ENCODE data around the gene C15orf39. TPM values are rescaled to one million over a fixed set of nuclear protein-coding genes. Genes with fewer than 3 reads are reported as not detected.

C15orf39 gene
- total RNA-seq, 2 donors from 2014 or later: 22.3 to 27.3 TPM

DNA sequence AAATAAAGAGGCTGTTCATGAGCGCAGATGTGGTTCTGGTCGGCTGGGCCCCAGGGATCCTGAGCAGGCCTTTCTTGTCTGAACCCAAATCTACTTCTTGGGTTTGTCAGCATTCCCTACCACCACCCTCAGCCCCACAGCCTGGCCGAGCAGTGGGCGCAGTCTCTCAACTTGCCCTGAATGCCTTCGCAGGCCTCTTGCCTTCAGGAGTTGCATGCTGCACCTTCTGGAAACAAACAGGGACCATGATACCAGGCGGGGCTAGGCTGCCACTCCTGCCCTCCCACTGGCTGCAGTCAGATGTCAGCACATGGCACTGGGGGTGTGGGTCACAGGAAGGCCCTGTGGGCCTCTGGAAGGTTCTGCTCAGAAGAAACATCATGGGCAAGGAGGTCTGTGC lies 13.2 kb upstream of the C15orf39 start:
- intact Hi-C loops (cut with DNase I): no loop called here
- H3K4me1 ChIP-seq: no peaks in the 10 kb centered on the region
- H3K27ac ChIP-seq: no peak overlapping the region
- no peaks in the 10 kb centered on the region for H3K27me3 ChIP-seq
- no peak overlapping the region for H3K9ac ChIP-seq (ENCODE audit: low read depth in 2 of 2, low read length in 2 of 2)
- no peak for TF ChIP-seq CTCF (IDR thresholded peaks at IDR 0.05)
- no peak for DNase-seq
- H3K4me3 ChIP-seq: no peak overlapping the region
- H3K9me3 ChIP-seq: no peaks in the 10 kb centered on the region
- H3K36me3 ChIP-seq: no peaks in the 10 kb centered on the region

- Histone ChIP-seq H3K9me3 (no peaks in the 10 kb centered on the region), H3K36me3 (no peaks in the 10 kb centered on the region), H3K4me3 (no peak overlapping the region), H3K27me3 (no peaks in the 10 kb centered on the region), H3K9ac (ENCODE audit: low read depth in 2 of 2, low read length in 2 of 2) (no peak overlapping the region), H3K4me1 (no peaks in the 10 kb centered on the region), H3K27ac (no peak overlapping the region)
- no peak for TF ChIP-seq CTCF (IDR thresholded peaks at IDR 0.05)
- no peak for DNase-seq
- intact Hi-C loops (cut with DNase I): no loop called here
Observed at GRCh38 chr15:75191235-75191634, 10.4 kb upstream of the C15orf39 start.

- TF ChIP-seq CTCF (IDR thresholded peaks at IDR 0.05): no peak
Observed at GRCh38 chr15:75192307-75192706, 9.4 kb upstream of the C15orf39 start.

DNA sequence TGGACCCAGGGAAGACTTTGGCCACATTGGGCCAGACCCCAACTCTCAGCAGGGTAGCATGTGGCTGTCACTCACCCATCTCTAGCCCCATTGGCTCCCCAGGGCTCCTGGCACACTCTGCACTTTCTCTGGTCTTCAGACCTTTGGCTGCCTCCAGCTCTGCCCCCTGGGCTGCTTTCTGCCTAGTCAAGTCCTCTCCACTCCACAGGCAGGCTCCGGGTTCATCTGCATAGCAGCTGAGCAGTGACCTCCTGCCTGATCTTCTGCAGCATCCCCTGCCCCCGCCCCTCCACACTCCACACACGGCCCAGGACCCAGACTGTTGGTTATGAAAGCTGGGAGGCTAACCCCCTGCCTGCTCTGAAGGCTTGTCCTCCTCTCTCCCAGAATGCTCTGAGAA lies 8.4 kb upstream of the C15orf39 start:
- H3K36me3 ChIP-seq: no peaks in the 10 kb centered on the region
- no peak for DNase-seq
- no peak overlapping the region for H3K27ac ChIP-seq
- TF ChIP-seq CTCF (IDR thresholded peaks at IDR 0.05): no peak
- H3K9ac ChIP-seq (ENCODE audit: low read depth in 2 of 2, low read length in 2 of 2): no peak overlapping the region
- no peaks in the 10 kb centered on the region for H3K4me1 ChIP-seq
- intact Hi-C loops (cut with DNase I): no loop called here
- no peaks in the 10 kb centered on the region for H3K27me3 ChIP-seq
- no peak overlapping the region for H3K4me3 ChIP-seq
- no peaks in the 10 kb centered on the region for H3K9me3 ChIP-seq

More at GRCh38 chr15:75192307-75192706, 9.4 kb upstream of the C15orf39 start:
- Histone ChIP-seq H3K9ac (ENCODE audit: low read depth in 2 of 2, low read length in 2 of 2) (no peak overlapping the region), H3K36me3 (no peaks in the 10 kb centered on the region), H3K27ac (no peak overlapping the region), H3K4me1 (no peaks in the 10 kb centered on the region), H3K9me3 (no peaks in the 10 kb centered on the region), H3K4me3 (no peak overlapping the region), H3K27me3 (no peaks in the 10 kb centered on the region)
- DNase-seq: no peak
- intact Hi-C loops (cut with DNase I): no loop called here

DNA sequence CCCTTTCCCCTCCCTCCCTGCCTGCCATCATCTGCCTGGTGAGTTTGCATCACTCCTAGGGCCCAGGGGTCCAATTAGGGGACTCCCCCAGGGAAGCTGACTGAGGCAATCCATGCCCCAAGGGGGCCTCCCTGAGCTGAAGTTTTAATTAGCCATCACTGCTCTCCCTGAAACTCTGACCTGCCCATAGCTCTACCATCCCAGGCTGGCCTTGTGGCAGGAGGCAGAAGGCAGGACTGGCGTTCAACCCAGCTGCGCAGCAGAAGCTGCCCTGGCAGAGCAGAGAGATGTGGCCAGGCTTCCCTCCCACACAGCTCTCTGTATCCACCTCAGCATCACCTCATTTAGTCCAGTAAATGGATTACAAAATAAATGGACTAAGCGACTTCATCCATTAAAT lies 7.7 kb upstream of the C15orf39 start:
- Histone ChIP-seq H3K9ac (ENCODE audit: low read depth in 2 of 2, low read length in 2 of 2) (no peak overlapping the region), H3K27me3 (no peaks in the 10 kb centered on the region), H3K4me1 (no peaks in the 10 kb centered on the region), H3K36me3 (no peaks in the 10 kb centered on the region), H3K4me3 (no peak overlapping the region), H3K9me3 (no peaks in the 10 kb centered on the region), H3K27ac (no peak overlapping the region)
- intact Hi-C loops (cut with DNase I): no loop called here
- TF ChIP-seq CTCF (IDR thresholded peaks at IDR 0.05): no peak
- DNase-seq: no peak

DNA sequence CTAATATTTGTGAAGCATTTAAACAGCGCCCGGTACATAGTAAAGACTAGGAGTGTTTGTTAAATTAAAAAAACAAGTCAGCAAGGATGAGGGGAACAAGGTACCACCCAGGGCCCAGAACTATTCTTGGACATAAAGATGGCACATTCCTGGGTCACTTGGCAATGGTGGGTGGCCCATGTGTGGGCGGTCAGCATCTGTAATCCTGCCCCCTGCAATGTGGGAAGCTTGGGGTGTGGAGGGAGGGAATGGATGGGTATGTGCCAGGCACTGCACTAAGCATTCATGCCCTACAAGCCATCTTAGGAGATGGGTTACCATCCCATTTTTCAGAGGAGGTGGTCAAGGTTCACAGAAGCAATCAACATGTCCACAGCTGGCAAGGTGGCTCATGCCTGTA lies 7.3 kb upstream of the C15orf39 start:
- Histone ChIP-seq H3K9ac (ENCODE audit: low read depth in 2 of 2, low read length in 2 of 2) (no peak overlapping the region), H3K4me3 (no peak overlapping the region), H3K27me3 (no peaks in the 10 kb centered on the region), H3K4me1 (no peaks in the 10 kb centered on the region), H3K9me3 (no peaks in the 10 kb centered on the region), H3K27ac (no peak overlapping the region), H3K36me3 (no peaks in the 10 kb centered on the region)
- intact Hi-C loops (cut with DNase I): no loop called here
- DNase-seq: no peak
- no peak for TF ChIP-seq CTCF (IDR thresholded peaks at IDR 0.05)

Data from colonic mucosa (tissue), 4 donors.